ENCODE results near the gene TBCK. TPM values are rescaled to one million over a fixed set of nuclear protein-coding genes. Genes with fewer than 3 reads are reported as not detected.
A peak's percentile ranks its signal among the peaks of the same experiment; 100 is the strongest.

The TBCK gene
- total and polyA plus RNA-seq, 9 donors, result 18.3 to 38.7 (median 22.3) TPM

- H3K4me3 ChIP-seq (ENCODE audit: low read length), result no peak overlapping the region
- no peaks in the 10 kb centered on the region for H3K4me1 ChIP-seq (ENCODE audit: control insufficient read depth, insufficient read depth, low read length)
- H3K27me3 ChIP-seq (ENCODE audit: control insufficient read depth, insufficient read depth, low read length), result no peaks in the 10 kb centered on the region
- DNase-seq, result no peak
- no peak overlapping the region for H3K27ac ChIP-seq (ENCODE audit: low read length)
- no peaks in the 10 kb centered on the region for H3K9me3 ChIP-seq (replicated peaks; ENCODE audit: control insufficient read depth, low read depth, low read length)
- H3K36me3 ChIP-seq (ENCODE audit: control insufficient read depth, insufficient read depth, low read length), result no peaks in the 10 kb centered on the region
These were observed 259.1 kb downstream of the TBCK start for GRCh38 chr4:106056914-106057313.

- Histone ChIP-seq H3K27me3 (ENCODE audit: control insufficient read depth, insufficient read depth, low read length) (no peaks in the 10 kb centered on the region), H3K27ac (ENCODE audit: low read length) (no peak overlapping the region), H3K4me3 (ENCODE audit: low read length) (no peak overlapping the region), H3K4me1 (ENCODE audit: control insufficient read depth, insufficient read depth, low read length) (no peaks in the 10 kb centered on the region), H3K36me3 (ENCODE audit: control insufficient read depth, insufficient read depth, low read length) (no peaks in the 10 kb centered on the region), H3K9me3 (replicated peaks; ENCODE audit: control insufficient read depth, low read depth, low read length) (no peaks in the 10 kb centered on the region)
- no peak for DNase-seq
- no CpG with 5 or more reads among the region's 1 CpG for WGBS (ENCODE audit: insufficient coverage)
These were observed 264.5 kb downstream of the TBCK start for GRCh38 chr4:106051514-106051913.

GRCh38 chr4:106049490-106049889 lies 266.5 kb downstream of the TBCK start:
- no peaks in the 10 kb centered on the region for H3K27me3 ChIP-seq (ENCODE audit: control insufficient read depth, insufficient read depth, low read length)
- no peaks in the 10 kb centered on the region for H3K36me3 ChIP-seq (ENCODE audit: control insufficient read depth, insufficient read depth, low read length)
- H3K4me3 ChIP-seq (ENCODE audit: low read length), result no peak overlapping the region
- no peaks in the 10 kb centered on the region for H3K9me3 ChIP-seq (replicated peaks; ENCODE audit: control insufficient read depth, low read depth, low read length)
- DNase-seq, result no peak
- no peaks in the 10 kb centered on the region for H3K4me1 ChIP-seq (ENCODE audit: control insufficient read depth, insufficient read depth, low read length)
- no peak overlapping the region for H3K27ac ChIP-seq (ENCODE audit: low read length)

GRCh38 chr4:106048250-106048971 lies 267.6 kb downstream of the TBCK start:
- no peaks in the 10 kb centered on the region for H3K36me3 ChIP-seq (ENCODE audit: control insufficient read depth, insufficient read depth, low read length)
- H3K9me3 ChIP-seq (replicated peaks; ENCODE audit: control insufficient read depth, low read depth, low read length), result no peaks in the 10 kb centered on the region
- WGBS (ENCODE audit: insufficient coverage), result no CpG with 5 or more reads among the region's 2 CpGs
- DNase-seq, result peak; percentile 9
- no peaks in the 10 kb centered on the region for H3K27me3 ChIP-seq (ENCODE audit: control insufficient read depth, insufficient read depth, low read length)
- H3K4me3 ChIP-seq (ENCODE audit: low read length), result no peak overlapping the region
- H3K27ac ChIP-seq (ENCODE audit: low read length), result no peak overlapping the region
- H3K4me1 ChIP-seq (ENCODE audit: control insufficient read depth, insufficient read depth, low read length), result no peaks in the 10 kb centered on the region

- DNase-seq, result no peak
- no peaks in the 10 kb centered on the region for H3K4me1 ChIP-seq (ENCODE audit: control insufficient read depth, insufficient read depth, low read length)
- H3K9me3 ChIP-seq (replicated peaks; ENCODE audit: control insufficient read depth, low read depth, low read length), result no peaks in the 10 kb centered on the region
- no peaks in the 10 kb centered on the region for H3K27me3 ChIP-seq (ENCODE audit: control insufficient read depth, insufficient read depth, low read length)
- WGBS (ENCODE audit: insufficient coverage), result 94% methylated on average over 2 of the region's 3 CpGs
- no peak overlapping the region for H3K4me3 ChIP-seq (ENCODE audit: low read length)
- no peak overlapping the region for H3K27ac ChIP-seq (ENCODE audit: low read length)
- H3K36me3 ChIP-seq (ENCODE audit: control insufficient read depth, insufficient read depth, low read length), result no peaks in the 10 kb centered on the region
These were observed 269.9 kb downstream of the TBCK start for GRCh38 chr4:106046083-106046482.

GRCh38 chr4:106041294-106042002 lies 274.6 kb downstream of the TBCK start:
- no peak overlapping the region for H3K4me3 ChIP-seq (ENCODE audit: low read length)
- no peak overlapping the region for H3K27ac ChIP-seq (ENCODE audit: low read length)
- no peaks in the 10 kb centered on the region for H3K4me1 ChIP-seq (ENCODE audit: control insufficient read depth, insufficient read depth, low read length)
- no CpG with 5 or more reads among the region's 2 CpGs for WGBS (ENCODE audit: insufficient coverage)
- no peaks in the 10 kb centered on the region for H3K9me3 ChIP-seq (replicated peaks; ENCODE audit: control insufficient read depth, low read depth, low read length)
- no peaks in the 10 kb centered on the region for H3K27me3 ChIP-seq (ENCODE audit: control insufficient read depth, insufficient read depth, low read length)
- DNase-seq, result peak; percentile 28
- H3K36me3 ChIP-seq (ENCODE audit: control insufficient read depth, insufficient read depth, low read length), result no peaks in the 10 kb centered on the region

GRCh38 chr4:106039796-106040195 lies 276.2 kb downstream of the TBCK start:
- peaks cover 2% of the 10 kb centered on the region for H3K4me1 ChIP-seq (ENCODE audit: control insufficient read depth, insufficient read depth, low read length)
- DNase-seq, result peak; percentile 52
- H3K9me3 ChIP-seq (replicated peaks; ENCODE audit: control insufficient read depth, low read depth, low read length), result no peaks in the 10 kb centered on the region
- WGBS (ENCODE audit: insufficient coverage), result no CpG with 5 or more reads among the region's 3 CpGs
- H3K4me3 ChIP-seq (ENCODE audit: low read length), result no peak overlapping the region
- H3K36me3 ChIP-seq (ENCODE audit: control insufficient read depth, insufficient read depth, low read length), result no peaks in the 10 kb centered on the region
- H3K27me3 ChIP-seq (ENCODE audit: control insufficient read depth, insufficient read depth, low read length), result no peaks in the 10 kb centered on the region
- H3K27ac ChIP-seq (ENCODE audit: low read length), result no peak overlapping the region

GRCh38 chr4:106038908-106039307 lies 277.1 kb downstream of the TBCK start:
- no peaks in the 10 kb centered on the region for H3K36me3 ChIP-seq (ENCODE audit: control insufficient read depth, insufficient read depth, low read length)
- peaks cover 6% of the 10 kb centered on the region for H3K4me1 ChIP-seq (ENCODE audit: control insufficient read depth, insufficient read depth, low read length)
- no peak overlapping the region for H3K4me3 ChIP-seq (ENCODE audit: low read length)
- no peak overlapping the region for H3K27ac ChIP-seq (ENCODE audit: low read length)
- no peak for DNase-seq
- no peaks in the 10 kb centered on the region for H3K9me3 ChIP-seq (replicated peaks; ENCODE audit: control insufficient read depth, low read depth, low read length)
- WGBS (ENCODE audit: insufficient coverage), result no CpG with 5 or more reads among the region's 2 CpGs
- H3K27me3 ChIP-seq (ENCODE audit: control insufficient read depth, insufficient read depth, low read length), result no peaks in the 10 kb centered on the region

GRCh38 chr4:106038012-106038411 lies 278.0 kb downstream of the TBCK start:
- peaks cover 6% of the 10 kb centered on the region for H3K4me1 ChIP-seq (ENCODE audit: control insufficient read depth, insufficient read depth, low read length)
- no peak overlapping the region for H3K4me3 ChIP-seq (ENCODE audit: low read length)
- H3K27me3 ChIP-seq (ENCODE audit: control insufficient read depth, insufficient read depth, low read length), result no peaks in the 10 kb centered on the region
- no peak for DNase-seq
- H3K9me3 ChIP-seq (replicated peaks; ENCODE audit: control insufficient read depth, low read depth, low read length), result no peaks in the 10 kb centered on the region
- H3K27ac ChIP-seq (ENCODE audit: low read length), result no peak overlapping the region
- H3K36me3 ChIP-seq (ENCODE audit: control insufficient read depth, insufficient read depth, low read length), result no peaks in the 10 kb centered on the region
- 86% methylated on average over 1 of the region's 2 CpGs for WGBS (ENCODE audit: insufficient coverage)

- Histone ChIP-seq H3K4me1 (ENCODE audit: control insufficient read depth, insufficient read depth, low read length) (peaks cover 6% of the 10 kb centered on the region), H3K27ac (ENCODE audit: low read length) (no peak overlapping the region), H3K27me3 (ENCODE audit: control insufficient read depth, insufficient read depth, low read length) (no peaks in the 10 kb centered on the region), H3K9me3 (replicated peaks; ENCODE audit: control insufficient read depth, low read depth, low read length) (no peaks in the 10 kb centered on the region), H3K4me3 (ENCODE audit: low read length) (no peak overlapping the region), H3K36me3 (ENCODE audit: control insufficient read depth, insufficient read depth, low read length) (no peaks in the 10 kb centered on the region)
- WGBS (ENCODE audit: insufficient coverage), result 11% methylated on average over 1 of the region's 2 CpGs
- no peak for DNase-seq
These were observed 279.2 kb downstream of the TBCK start for GRCh38 chr4:106036848-106037247.
